Pancreas (tissue), 10 donors: ENCODE measurements around the gene NPTX1. TPM values are rescaled to one million over a fixed set of nuclear protein-coding genes. Genes with fewer than 3 reads are reported as not detected.

Source experiments
- ATAC-seq, 4 donors: fragments of 200-7000 bp; cut with Tn5 transposase; one replicate each; pipeline versions ENCODE4 v1.8.0 to v1.9.1; 2020; ENCODE audit warnings: mild to moderate bottlenecking in 4 of 4, moderate library complexity in 4 of 4
- DNase-seq, 6 donors: peaks; one replicate each; pipeline ENCODE4 v3.0.0-alpha.2; 2020
- FAIRE-seq: peaks from 2 replicates; lab custom pipeline; 2012; peaks lifted over from hg19 to GRCh38; lab: Jason Lieb, UNC
- H3K27ac ChIP-seq, 4 donors: fragments of 200-600 bp; sonication (generic); 1 replicate in 3 of 4; 2 replicates in 1 of 4; pipeline versions ENCODE4 v1.5.0 to v1.8.0; 2020
- H3K27me3 ChIP-seq, 4 donors: fragments of 200-600 bp; one replicate each; pipeline ENCODE4 v1.8.0; 2021
- H3K36me3 ChIP-seq, 3 donors: fragments of 200-600 bp; sonication (generic) in 1 of 3; one replicate each; pipeline versions ENCODE4 v1.5.0 to v1.8.0; 2020 to 2021
- H3K4me1 ChIP-seq, 3 donors: fragments of 200-600 bp; one replicate each; pipeline ENCODE4 v1.8.0; 2021
- H3K4me3 ChIP-seq, 4 donors: fragments of 200-600 bp; sonication (generic) in 2 of 4; one replicate each; pipeline versions ENCODE4 v1.5.0 to v1.8.0; 2020 to 2021
- H3K9me3 ChIP-seq, 4 donors: fragments of 200-600 bp; one replicate each; pipeline ENCODE4 v1.8.0; 2021
- WGBS, 2 donors: extraction: QIAGEN DNeasy Blood & Tissue Kit; methylation state at CpG; one replicate each; pipeline ENCODE4 v1.1.7; 2013; 5-methylcytosine and 5-hydroxymethylcytosine counted together
- intact Hi-C, 3 donors: fragments of 100-400 bp; cut with DNase I; formaldehyde crosslinking; loops; one replicate each; pipeline versions ENCODE4 v1.11.1 to v1.14.2; 2022
- polyA plus RNA-seq, 2 donors: library from polyadenylated mRNA; stranded (reverse); fragments of 200-250 nt; gene quantifications; one replicate each; pipeline ENCODE4 v1.2.3, GENCODE V29; 2013
- total RNA-seq, 6 donors: library from RNA; stranded (reverse); fragmentation: NEBNext Ultra II Directional in 4 of 6; extraction: Animal tissue kit (Norgen Biotek cat#: 25700) in 4 of 6; gene quantifications; one replicate each; pipeline versions ENCODE4 v1.2.1 to v1.2.4, GENCODE V29; 2021 to 2023
- TF ChIP-seq, protein P1 (sequence below), 4 donors: fragments of 200-600 bp; sonication (generic) in 3 of 4; IDR thresholded peaks; one replicate each; pipeline versions ENCODE4 v1.5.0 to v1.8.0; 2021; ENCODE audit warnings: antibody characterized with exemption in 4 of 4
- donor health status: healthy with polysubstance abuse.
- donor health status: DM: no; HTN: no; CAD: no; lungs with moderate emphysema.
- donor health status: DM: no; HTN: no; CAD: no.
- donor health status: control.
- donor health status: control.
- donor health status: Bipolar disorder and iron deficiency.
- donor health status: DM: yes; HTN: yes; CAD: no.
- donor health status: DM: no; HTN: no; CAD: no.
- donor health status: DM: no; HTN: no; CAD: no.
- donor health status: DM: yes; HTN: yes; CAD: no.

Gene NPTX1
- total and polyA plus RNA-seq, 8 donors, result 0.04 to 1.1 (median 0.19) TPM; not detected in 1

DNA sequence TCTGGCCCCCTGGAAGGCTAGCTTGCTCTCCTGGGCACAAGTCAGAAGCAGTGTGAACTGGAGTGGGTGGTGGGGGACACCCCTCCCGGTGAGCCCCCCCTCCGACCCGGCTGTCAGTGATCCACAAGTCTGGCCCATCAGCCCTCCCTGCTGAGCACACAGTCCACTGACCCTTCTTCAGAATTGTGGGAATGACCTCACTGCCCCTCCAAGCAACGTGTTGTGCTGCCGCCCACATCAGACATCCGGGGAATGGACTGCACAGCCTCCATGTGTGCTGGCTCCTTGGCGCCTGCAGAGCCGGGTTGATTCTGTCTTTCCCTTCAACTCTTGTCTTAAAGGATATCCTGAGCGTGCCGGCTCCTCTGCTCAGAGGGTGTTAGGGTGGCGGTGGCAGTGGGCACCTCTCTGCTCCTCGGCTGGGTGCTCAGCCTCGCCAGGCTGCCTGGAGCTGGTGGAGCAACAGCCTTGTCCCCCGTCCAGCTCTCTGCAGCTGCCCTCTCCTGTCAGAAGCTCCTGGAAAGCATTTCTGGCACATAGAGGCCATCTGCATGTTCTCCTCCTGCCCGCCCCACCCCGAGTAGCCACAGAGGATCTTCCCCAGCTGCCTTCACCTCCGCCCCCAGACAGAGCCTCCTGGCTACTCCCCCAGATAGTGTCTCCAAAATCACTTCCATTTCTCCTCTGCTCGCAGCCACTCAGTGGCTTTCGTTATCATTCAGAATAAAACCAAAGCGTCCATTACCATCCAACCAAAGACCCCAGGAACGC, 19.8 kb downstream of the NPTX1 start:
- TF ChIP-seq, protein P1, sequence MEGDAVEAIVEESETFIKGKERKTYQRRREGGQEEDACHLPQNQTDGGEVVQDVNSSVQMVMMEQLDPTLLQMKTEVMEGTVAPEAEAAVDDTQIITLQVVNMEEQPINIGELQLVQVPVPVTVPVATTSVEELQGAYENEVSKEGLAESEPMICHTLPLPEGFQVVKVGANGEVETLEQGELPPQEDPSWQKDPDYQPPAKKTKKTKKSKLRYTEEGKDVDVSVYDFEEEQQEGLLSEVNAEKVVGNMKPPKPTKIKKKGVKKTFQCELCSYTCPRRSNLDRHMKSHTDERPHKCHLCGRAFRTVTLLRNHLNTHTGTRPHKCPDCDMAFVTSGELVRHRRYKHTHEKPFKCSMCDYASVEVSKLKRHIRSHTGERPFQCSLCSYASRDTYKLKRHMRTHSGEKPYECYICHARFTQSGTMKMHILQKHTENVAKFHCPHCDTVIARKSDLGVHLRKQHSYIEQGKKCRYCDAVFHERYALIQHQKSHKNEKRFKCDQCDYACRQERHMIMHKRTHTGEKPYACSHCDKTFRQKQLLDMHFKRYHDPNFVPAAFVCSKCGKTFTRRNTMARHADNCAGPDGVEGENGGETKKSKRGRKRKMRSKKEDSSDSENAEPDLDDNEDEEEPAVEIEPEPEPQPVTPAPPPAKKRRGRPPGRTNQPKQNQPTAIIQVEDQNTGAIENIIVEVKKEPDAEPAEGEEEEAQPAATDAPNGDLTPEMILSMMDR (IDR thresholded peaks at IDR 0.05), result no peak
- no peaks in the 10 kb centered on the region for H3K27me3 ChIP-seq
- H3K4me1 ChIP-seq, result peaks cover 0 to 8% (median 4%) of the 10 kb centered on the region in 3 donors
- H3K4me3 ChIP-seq, result no peak overlapping the region
- DNase-seq, result peak in 2 of 6 donors; percentile 21 to 60
- intact Hi-C loops, result no loop called here
- no peak for FAIRE-seq
- ATAC-seq, result no peak
- H3K36me3 ChIP-seq, result no peaks in the 10 kb centered on the region
- H3K27ac ChIP-seq, result no peak overlapping the region
- 68 to 79% methylated on average over 21 of the region's 21 CpGs for WGBS, 2 donors
- H3K9me3 ChIP-seq, result no peaks in the 10 kb centered on the region

DNA sequence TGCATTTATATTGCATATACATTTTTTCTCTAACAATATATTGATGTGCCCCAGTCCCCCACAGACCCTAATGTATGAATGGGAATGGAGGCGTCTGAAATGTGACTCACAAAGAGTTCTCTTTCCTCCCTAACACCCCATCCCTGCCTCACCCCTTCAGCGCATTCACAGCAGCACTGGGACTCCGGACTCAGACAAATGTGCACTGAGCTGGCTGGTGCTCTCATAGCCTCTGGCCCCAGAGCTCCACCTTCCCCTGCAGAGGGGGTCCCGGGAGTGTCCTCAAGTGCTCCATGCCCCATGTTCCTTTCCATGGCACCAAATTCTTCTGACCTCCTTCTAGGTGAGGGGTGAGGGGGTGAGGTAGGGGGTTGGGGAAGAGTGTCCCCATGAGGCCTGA, 20.6 kb downstream of the NPTX1 start:
- 75% methylated on average over 4 of the region's 4 CpGs for WGBS, 2 donors
- Histone ChIP-seq H3K27me3 (no peaks in the 10 kb centered on the region), H3K27ac (peak overlapping the region in 2 of 4 donors; percentile 95 to 96), H3K4me1 (peaks cover 0 to 8% (median 4%) of the 10 kb centered on the region in 3 donors), H3K4me3 (peak overlapping the region in 1 of 4 donors; percentile 61), H3K9me3 (no peaks in the 10 kb centered on the region), H3K36me3 (no peaks in the 10 kb centered on the region)
- peak in 2 of 6 donors; percentile 18 to 38 for DNase-seq
- no peak for ATAC-seq
- TF ChIP-seq, protein P1 (IDR thresholded peaks at IDR 0.05), result no peak
- no peak for FAIRE-seq
- intact Hi-C loops, result no loop called here

DNA sequence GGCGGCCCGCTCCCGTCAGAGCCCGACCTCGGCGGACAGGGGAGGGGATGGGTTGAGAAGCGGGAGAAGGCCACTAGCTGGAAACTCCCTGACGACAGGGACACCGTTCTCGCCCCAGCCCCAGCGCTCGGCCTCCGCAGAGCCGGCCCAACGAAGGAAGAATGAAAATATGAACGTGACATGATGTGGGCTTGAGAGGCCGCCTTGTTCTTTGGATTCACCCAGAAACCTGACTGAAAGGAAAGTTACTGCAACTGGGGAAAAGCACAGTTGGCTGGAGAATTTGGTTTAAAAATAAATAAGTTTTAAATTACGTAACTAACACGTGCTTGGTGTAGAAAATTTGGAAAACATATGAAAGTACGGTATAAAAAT, 21.1 kb downstream of the NPTX1 start:
- no peaks in the 10 kb centered on the region for H3K9me3 ChIP-seq
- no peaks in the 10 kb centered on the region for H3K27me3 ChIP-seq
- peak overlapping the region; percentile 95 to 98 (median 96) for H3K27ac ChIP-seq
- intact Hi-C loops, result no loop called here
- WGBS, 2 donors, result 6 to 8% methylated on average over 20 of the region's 20 CpGs
- peak; percentile 55 to 58 (median 56) for ATAC-seq
- peak in 4 of 6 donors; percentile 56 to 85 (median 74) for DNase-seq
- peaks cover 0 to 8% (median 4%) of the 10 kb centered on the region in 3 donors for H3K4me1 ChIP-seq
- TF ChIP-seq, protein P1 (IDR thresholded peaks at IDR 0.05), result no peak
- H3K36me3 ChIP-seq, result no peaks in the 10 kb centered on the region
- no peak for FAIRE-seq
- peak overlapping the region; percentile 61 to 89 (median 74) for H3K4me3 ChIP-seq

DNA sequence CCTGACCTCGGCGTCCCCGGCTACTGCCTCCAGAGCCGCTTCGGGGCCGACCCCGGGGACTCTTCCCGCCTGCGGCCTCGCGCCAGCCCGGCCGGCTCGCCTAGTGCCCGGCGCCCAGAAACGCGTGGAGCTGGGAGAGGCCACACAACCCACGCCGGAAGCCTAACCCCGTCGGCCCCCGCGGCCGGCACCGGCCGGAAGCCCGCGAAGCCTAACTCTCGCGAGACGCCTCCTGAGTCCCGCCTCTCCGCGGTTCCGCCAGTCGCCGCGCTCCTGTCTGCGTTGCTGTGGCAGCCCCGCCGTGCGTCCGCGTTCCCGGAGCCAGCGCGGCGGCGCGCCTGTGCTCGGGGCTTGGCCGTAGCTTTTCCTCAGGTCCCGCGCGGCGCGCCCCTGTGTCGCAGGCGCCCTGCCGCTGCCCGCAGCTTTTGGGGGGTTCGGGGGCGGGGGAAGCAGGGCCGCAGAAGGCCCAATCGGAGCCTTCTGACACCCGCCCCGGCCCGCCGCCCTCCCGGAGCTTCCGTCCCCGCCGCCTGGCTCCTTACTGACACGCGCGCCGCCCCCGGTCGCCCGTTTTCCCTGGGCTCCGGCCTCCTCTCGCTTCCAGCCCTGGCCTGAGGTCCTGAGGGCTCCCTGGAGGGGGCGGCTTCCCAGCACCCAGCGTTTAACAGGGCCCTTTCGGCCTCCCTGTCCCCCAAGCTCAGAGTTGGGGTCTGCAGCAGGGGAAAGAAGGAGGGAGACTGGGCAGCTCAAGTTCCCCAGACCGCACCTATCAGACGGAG, 21.7 kb downstream of the NPTX1 start:
- FAIRE-seq (no peak), ATAC-seq (peak; percentile 95 to 98 (median 96)), DNase-seq (peak; percentile 96 to 99 (median 97))
- Histone ChIP-seq H3K4me1 (peaks cover 0 to 8% (median 4%) of the 10 kb centered on the region in 3 donors), H3K36me3 (no peaks in the 10 kb centered on the region), H3K27me3 (no peaks in the 10 kb centered on the region), H3K4me3 (peak overlapping the region; percentile 61 to 89 (median 74)), H3K27ac (peak overlapping the region; percentile 95 to 98 (median 96)), H3K9me3 (no peaks in the 10 kb centered on the region)
- intact Hi-C loops, result no loop called here
- TF ChIP-seq, protein P1 (IDR thresholded peaks at IDR 0.05), result no peak
- WGBS, 2 donors, result 0% methylated on average over 38 to 88 of the region's 88 CpGs
